C1 segment of cervical spinal cord (tissue), 14 donors: ENCODE measurements around the gene HIP1R.
"Not testable (repeated sequence)": the region's sequence is repeated elsewhere in the genome, so short reads cannot be mapped to it uniquely, and the experiment has no call there.

Experiments
- DNase-seq, 14 donors: peaks; one replicate each; lab custom pipeline; 2025; lab: John Stamatoyannopoulos, UW

HIP1R gene

GRCh38 chr12:122834921-122835749 is at the start of gene HIP1R:
TSS of gene HIP1R (plus strand) at chr12:122835457. CDS start at chr12:122835551, 94 bp downstream.
- DNase-seq = peak in 11 of 14 donors; percentile 24 to 74 (median 44)

GRCh38 chr12:122785503-122785902 is 49.8 kb upstream of the HIP1R start:
- no peak for DNase-seq

- no peak for DNase-seq
These were observed 46.9 kb upstream of the HIP1R start for GRCh38 chr12:122788387-122788786.

- no peak for DNase-seq
These were observed 45.6 kb upstream of the HIP1R start for GRCh38 chr12:122789637-122790036.

- no peak for DNase-seq
These were observed 44.7 kb upstream of the HIP1R start for GRCh38 chr12:122790393-122791075.

GRCh38 chr12:122793685-122794106 is 41.6 kb upstream of the HIP1R start:
- peak in 5 of 14 donors; percentile 2 to 38 (median 10) for DNase-seq

- no peak for DNase-seq
These were observed 39.5 kb upstream of the HIP1R start for GRCh38 chr12:122795807-122796206.

GRCh38 chr12:122799641-122800243 is 35.5 kb upstream of the HIP1R start:
- no peak for DNase-seq

GRCh38 chr12:122803937-122804336 is 31.3 kb upstream of the HIP1R start:
- no peak for DNase-seq

GRCh38 chr12:122804957-122805356 is 30.3 kb upstream of the HIP1R start:
- DNase-seq = not testable (repeated sequence)

GRCh38 chr12:122807651-122808050 is 27.6 kb upstream of the HIP1R start:
- DNase-seq = no peak

GRCh38 chr12:122811777-122812176 is 23.5 kb upstream of the HIP1R start:
- DNase-seq = no peak

- DNase-seq = no peak
These were observed 21.9 kb upstream of the HIP1R start for GRCh38 chr12:122813310-122813713.

- DNase-seq = peak in 1 of 14 donors; percentile 19
These were observed 16.0 kb upstream of the HIP1R start for GRCh38 chr12:122819209-122819785.

- DNase-seq = no peak
These were observed 15.1 kb upstream of the HIP1R start for GRCh38 chr12:122820138-122820537.

- DNase-seq = no peak
These were observed 14.4 kb upstream of the HIP1R start for GRCh38 chr12:122820838-122821271.

- DNase-seq = no peak
These were observed 11.8 kb upstream of the HIP1R start for GRCh38 chr12:122823429-122823828.

GRCh38 chr12:122825773-122826724 is 9.2 kb upstream of the HIP1R start:
- DNase-seq = no peak

GRCh38 chr12:122827258-122827657 is 8.0 kb upstream of the HIP1R start:
- DNase-seq = no peak

- DNase-seq = no peak
These were observed 4.6 kb upstream of the HIP1R start for GRCh38 chr12:122830517-122831214.
